ENCODE results near the gene LZTS2.

GRCh38 chr10:101054351-101054750, 54.7 kb downstream of the LZTS2 start:
- TF ChIP-seq EZH2 (IDR thresholded peaks at IDR 0.05; ENCODE audit: low read length, unreplicated experiment) (no peak), EZH2phosphoT487 (IDR thresholded peaks at IDR 0.05; ENCODE audit: borderline replicate concordance, low read length) (no peak)

Data from PC-3 (cell line).